NCI-H748 treated with DMSO at 0.1 percent for 48 hours (cell line): Measurements from ENCODE around the gene ST6GALNAC5.
A peak's percentile ranks its signal among the peaks of the same experiment; 100 is the strongest.
"Not testable (repeated sequence)": the region's sequence is repeated elsewhere in the genome, so short reads cannot be mapped to it uniquely, and the experiment has no call there.

Experiments
- DNase-seq: peaks from one replicate; lab custom pipeline; 2025; lab: John Stamatoyannopoulos, UW

The ST6GALNAC5 gene

GRCh38 chr1:76867342-76868130, at the start of gene ST6GALNAC5:
Gene ST6GALNAC5, plus strand, starts transcription at chr1:76867480.
- peak; percentile 59 for DNase-seq

- DNase-seq: no peak
These were observed 47.3 kb upstream of the ST6GALNAC5 start for GRCh38 chr1:76820028-76820427.

- not testable (repeated sequence) for DNase-seq
These were observed 44.3 kb upstream of the ST6GALNAC5 start for GRCh38 chr1:76822961-76823360.

- no peak for DNase-seq
These were observed 43.2 kb upstream of the ST6GALNAC5 start for GRCh38 chr1:76824106-76824505.

GRCh38 chr1:76826072-76826845, 41.0 kb upstream of the ST6GALNAC5 start:
- no peak for DNase-seq

GRCh38 chr1:76827066-76827465, 40.2 kb upstream of the ST6GALNAC5 start:
- no peak for DNase-seq

- DNase-seq: no peak
These were observed 36.9 kb upstream of the ST6GALNAC5 start for GRCh38 chr1:76830373-76830772.

- DNase-seq: no peak
These were observed 34.8 kb upstream of the ST6GALNAC5 start for GRCh38 chr1:76832521-76832920.

- no peak for DNase-seq
These were observed 34.1 kb upstream of the ST6GALNAC5 start for GRCh38 chr1:76833151-76833550.

GRCh38 chr1:76833856-76834255, 33.4 kb upstream of the ST6GALNAC5 start:
- DNase-seq: no peak

GRCh38 chr1:76835203-76835602, 32.1 kb upstream of the ST6GALNAC5 start:
- no peak for DNase-seq

GRCh38 chr1:76840278-76840677, 27.0 kb upstream of the ST6GALNAC5 start:
- DNase-seq: no peak

- no peak for DNase-seq
These were observed 25.8 kb upstream of the ST6GALNAC5 start for GRCh38 chr1:76841460-76841859.

- DNase-seq: no peak
These were observed 23.3 kb upstream of the ST6GALNAC5 start for GRCh38 chr1:76843821-76844464.

GRCh38 chr1:76854255-76854654, 13.0 kb upstream of the ST6GALNAC5 start:
- no peak for DNase-seq

- DNase-seq: no peak
These were observed 11.2 kb upstream of the ST6GALNAC5 start for GRCh38 chr1:76856104-76856503.

- DNase-seq: no peak
These were observed 10.1 kb upstream of the ST6GALNAC5 start for GRCh38 chr1:76857138-76857537.

- no peak for DNase-seq
These were observed 9.3 kb upstream of the ST6GALNAC5 start for GRCh38 chr1:76857973-76858372.

GRCh38 chr1:76861149-76861548, 6.1 kb upstream of the ST6GALNAC5 start:
- no peak for DNase-seq

GRCh38 chr1:76862447-76862846, 4.8 kb upstream of the ST6GALNAC5 start:
- DNase-seq: no peak

GRCh38 chr1:76864383-76864782, 2.9 kb upstream of the ST6GALNAC5 start:
- DNase-seq: no peak

- DNase-seq: no peak
These were observed 1.5 kb upstream of the ST6GALNAC5 start for GRCh38 chr1:76865696-76866286.
